HG03342 (cell line): ENCODE data around the gene ITGBL1.

Source experiments
- ATAC-seq: cut with Tn5 transposase; IDR thresholded peaks from one replicate; pipeline ENCODE4 v1.9.1; 2021; ENCODE audit warnings: mild to moderate bottlenecking, moderate library complexity; ENCODE audit not compliant: unreplicated experiment

ITGBL1 gene

GRCh38 chr13:101730420-101731000 lies 278.0 kb downstream of the ITGBL1 start:
- no peak for ATAC-seq

- no peak for ATAC-seq
Observed at GRCh38 chr13:101736566-101736965, 284.1 kb downstream of the ITGBL1 start.

GRCh38 chr13:101738336-101738735 lies 285.9 kb downstream of the ITGBL1 start:
- ATAC-seq: no peak

- ATAC-seq: peak; percentile 91
Observed at GRCh38 chr13:101739382-101740178, 287.1 kb downstream of the ITGBL1 start.

GRCh38 chr13:101746513-101746912 lies 294.0 kb downstream of the ITGBL1 start:
- no peak for ATAC-seq

- no peak for ATAC-seq
Observed at GRCh38 chr13:101747039-101747438, 294.6 kb downstream of the ITGBL1 start.

GRCh38 chr13:101749584-101749983 lies 297.1 kb downstream of the ITGBL1 start:
- no peak for ATAC-seq

GRCh38 chr13:101751488-101751887 lies 299.0 kb downstream of the ITGBL1 start:
- no peak for ATAC-seq

GRCh38 chr13:101752432-101752831 lies 300.0 kb downstream of the ITGBL1 start:
- ATAC-seq: no peak

GRCh38 chr13:101755228-101755887 lies 302.9 kb downstream of the ITGBL1 start:
- no peak for ATAC-seq

- ATAC-seq: peak; percentile 85
Observed at GRCh38 chr13:101757446-101758039, 305.1 kb downstream of the ITGBL1 start.

- ATAC-seq: no peak
Observed at GRCh38 chr13:101763191-101763590, 310.7 kb downstream of the ITGBL1 start.
